HepG2 (cell line): ENCODE measurements around the gene NFKBIL1. TPM values are rescaled to one million over a fixed set of nuclear protein-coding genes. Genes with fewer than 3 reads are reported as not detected.

ENCODE experiments used
- AFF4 ChIP-seq: sonication (generic); formaldehyde crosslinking; IDR thresholded peaks from 2 replicates; pipeline ENCODE4 v1.4.0; 2020; ENCODE audit warnings: missing genetic modification reagents
- ISX ChIP-seq: sonication (generic); formaldehyde crosslinking; conservative IDR thresholded peaks from 2 replicates; pipeline ENCODE4 v1.5.0; 2020; ENCODE audit warnings: missing genetic modification reagents
- ZFX ChIP-seq: sonication (generic); formaldehyde crosslinking; IDR thresholded peaks from 2 replicates; pipeline ENCODE4 v1.4.0; 2020; ENCODE audit warnings: mild to moderate bottlenecking, low read depth, missing genetic modification reagents, moderate library complexity
- ZNF362 ChIP-seq: sonication (generic); formaldehyde crosslinking; IDR thresholded peaks from 2 replicates; pipeline ENCODE4 v1.4.0; 2020; ENCODE audit warnings: missing genetic modification reagents, mild to moderate bottlenecking, borderline replicate concordance
- ZNF562 ChIP-seq: sonication (generic); formaldehyde crosslinking; IDR thresholded peaks from 2 replicates; pipeline ENCODE4 v1.8.0; 2022; ENCODE audit warnings: missing genetic modification reagents, borderline replicate concordance
- ZNF777 ChIP-seq: sonication (generic); formaldehyde crosslinking; IDR thresholded peaks from 2 replicates; pipeline ENCODE4 v1.4.0; 2020; ENCODE audit warnings: missing genetic modification reagents
- polyA plus RNA-seq, 8 experiments: library from polyadenylated mRNA; depleted of rRNA in 3 of 8; stranded (reverse) in 7 of 8; unstranded in 1 of 8; fragments of >200 nt; fragmentation: Illumina TruSeq in 4 of 8; extraction: Trizol in 4 of 8; gene quantifications; 2 replicates each; pipeline versions ENCODE4 v1.2.1 to v1.2.3, GENCODE V29; 2011 to 2016; ENCODE audit warnings: low read depth in 4 of 8, missing spikeins in 1 of 8, mixed read lengths in 1 of 8; ENCODE audit not compliant: insufficient read depth in 1 of 8
- total RNA-seq, 5 experiments: library from RNA; depleted of rRNA; stranded (reverse); fragments of >200 nt; fragmentation: Illumina TruSeq; extraction: Trizol; gene quantifications; 2 replicates each; pipeline ENCODE4 v1.2.3, GENCODE V29; 2016; ENCODE audit warnings: low read depth in 1 of 5
- TF ChIP-seq, protein P1 (sequence below): sonication (generic); formaldehyde crosslinking; IDR thresholded peaks from 2 replicates; pipeline ENCODE4 v1.5.1; 2020; ENCODE audit warnings: mild to moderate bottlenecking, missing genetic modification reagents, borderline replicate concordance
- TF ChIP-seq, protein P2 (sequence below): sonication (generic); formaldehyde crosslinking; IDR thresholded peaks from 2 replicates; pipeline ENCODE4 v1.9.0; 2021; ENCODE audit warnings: missing genetic modification reagents, borderline replicate concordance
- TF ChIP-seq, protein P3 (sequence below): sonication (generic); formaldehyde crosslinking; IDR thresholded peaks from 2 replicates; pipeline ENCODE4 v1.5.0; 2020; ENCODE audit warnings: missing genetic modification reagents
- TF ChIP-seq, protein P4 (sequence below): sonication (generic); formaldehyde crosslinking; IDR thresholded peaks from 2 replicates; pipeline ENCODE4 v1.4.0; 2020; ENCODE audit warnings: low read depth, mild to moderate bottlenecking, missing genetic modification reagents

Gene NFKBIL1
- total and polyA plus RNA-seq, 2 of the 13 experiments (the other 11 are each of a cell fraction or from before 2014, with no cell fraction given): 9.7 to 19.5 TPM

GRCh38 chr6:31580807-31581433 lies 33.5 kb downstream of the NFKBIL1 start (continued):
- TF ChIP-seq, protein P1, sequence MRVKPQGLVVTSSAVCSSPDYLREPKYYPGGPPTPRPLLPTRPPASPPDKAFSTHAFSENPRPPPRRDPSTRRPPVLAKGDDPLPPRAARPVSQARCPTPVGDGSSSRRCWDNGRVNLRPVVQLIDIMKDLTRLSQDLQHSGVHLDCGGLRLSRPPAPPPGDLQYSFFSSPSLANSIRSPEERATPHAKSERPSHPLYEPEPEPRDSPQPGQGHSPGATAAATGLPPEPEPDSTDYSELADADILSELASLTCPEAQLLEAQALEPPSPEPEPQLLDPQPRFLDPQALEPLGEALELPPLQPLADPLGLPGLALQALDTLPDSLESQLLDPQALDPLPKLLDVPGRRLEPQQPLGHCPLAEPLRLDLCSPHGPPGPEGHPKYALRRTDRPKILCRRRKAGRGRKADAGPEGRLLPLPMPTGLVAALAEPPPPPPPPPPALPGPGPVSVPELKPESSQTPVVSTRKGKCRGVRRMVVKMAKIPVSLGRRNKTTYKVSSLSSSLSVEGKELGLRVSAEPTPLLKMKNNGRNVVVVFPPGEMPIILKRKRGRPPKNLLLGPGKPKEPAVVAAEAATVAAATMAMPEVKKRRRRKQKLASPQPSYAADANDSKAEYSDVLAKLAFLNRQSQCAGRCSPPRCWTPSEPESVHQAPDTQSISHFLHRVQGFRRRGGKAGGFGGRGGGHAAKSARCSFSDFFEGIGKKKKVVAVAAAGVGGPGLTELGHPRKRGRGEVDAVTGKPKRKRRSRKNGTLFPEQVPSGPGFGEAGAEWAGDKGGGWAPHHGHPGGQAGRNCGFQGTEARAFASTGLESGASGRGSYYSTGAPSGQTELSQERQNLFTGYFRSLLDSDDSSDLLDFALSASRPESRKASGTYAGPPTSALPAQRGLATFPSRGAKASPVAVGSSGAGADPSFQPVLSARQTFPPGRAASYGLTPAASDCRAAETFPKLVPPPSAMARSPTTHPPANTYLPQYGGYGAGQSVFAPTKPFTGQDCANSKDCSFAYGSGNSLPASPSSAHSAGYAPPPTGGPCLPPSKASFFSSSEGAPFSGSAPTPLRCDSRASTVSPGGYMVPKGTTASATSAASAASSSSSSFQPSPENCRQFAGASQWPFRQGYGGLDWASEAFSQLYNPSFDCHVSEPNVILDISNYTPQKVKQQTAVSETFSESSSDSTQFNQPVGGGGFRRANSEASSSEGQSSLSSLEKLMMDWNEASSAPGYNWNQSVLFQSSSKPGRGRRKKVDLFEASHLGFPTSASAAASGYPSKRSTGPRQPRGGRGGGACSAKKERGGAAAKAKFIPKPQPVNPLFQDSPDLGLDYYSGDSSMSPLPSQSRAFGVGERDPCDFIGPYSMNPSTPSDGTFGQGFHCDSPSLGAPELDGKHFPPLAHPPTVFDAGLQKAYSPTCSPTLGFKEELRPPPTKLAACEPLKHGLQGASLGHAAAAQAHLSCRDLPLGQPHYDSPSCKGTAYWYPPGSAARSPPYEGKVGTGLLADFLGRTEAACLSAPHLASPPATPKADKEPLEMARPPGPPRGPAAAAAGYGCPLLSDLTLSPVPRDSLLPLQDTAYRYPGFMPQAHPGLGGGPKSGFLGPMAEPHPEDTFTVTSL (CRISPR knock-in tag): no peak
- TF ChIP-seq AFF4 (no peak), ZNF562 (CRISPR knock-in tag) (no peak), ZNF777 (CRISPR knock-in tag) (peak; percentile 83), ISX (no peak), ZNF362 (CRISPR knock-in tag) (no peak; the same call in 1 of the 2 replicates), ZFX (CRISPR knock-in tag) (peak; percentile 78)
- TF ChIP-seq, protein P2, sequence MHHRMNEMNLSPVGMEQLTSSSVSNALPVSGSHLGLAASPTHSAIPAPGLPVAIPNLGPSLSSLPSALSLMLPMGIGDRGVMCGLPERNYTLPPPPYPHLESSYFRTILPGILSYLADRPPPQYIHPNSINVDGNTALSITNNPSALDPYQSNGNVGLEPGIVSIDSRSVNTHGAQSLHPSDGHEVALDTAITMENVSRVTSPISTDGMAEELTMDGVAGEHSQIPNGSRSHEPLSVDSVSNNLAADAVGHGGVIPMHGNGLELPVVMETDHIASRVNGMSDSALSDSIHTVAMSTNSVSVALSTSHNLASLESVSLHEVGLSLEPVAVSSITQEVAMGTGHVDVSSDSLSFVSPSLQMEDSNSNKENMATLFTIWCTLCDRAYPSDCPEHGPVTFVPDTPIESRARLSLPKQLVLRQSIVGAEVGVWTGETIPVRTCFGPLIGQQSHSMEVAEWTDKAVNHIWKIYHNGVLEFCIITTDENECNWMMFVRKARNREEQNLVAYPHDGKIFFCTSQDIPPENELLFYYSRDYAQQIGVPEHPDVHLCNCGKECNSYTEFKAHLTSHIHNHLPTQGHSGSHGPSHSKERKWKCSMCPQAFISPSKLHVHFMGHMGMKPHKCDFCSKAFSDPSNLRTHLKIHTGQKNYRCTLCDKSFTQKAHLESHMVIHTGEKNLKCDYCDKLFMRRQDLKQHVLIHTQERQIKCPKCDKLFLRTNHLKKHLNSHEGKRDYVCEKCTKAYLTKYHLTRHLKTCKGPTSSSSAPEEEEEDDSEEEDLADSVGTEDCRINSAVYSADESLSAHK (CRISPR knock-in tag): 0 out of 2 replicates have a peak, but pooled peaks have one; percentile 29
- TF ChIP-seq, protein P3, sequence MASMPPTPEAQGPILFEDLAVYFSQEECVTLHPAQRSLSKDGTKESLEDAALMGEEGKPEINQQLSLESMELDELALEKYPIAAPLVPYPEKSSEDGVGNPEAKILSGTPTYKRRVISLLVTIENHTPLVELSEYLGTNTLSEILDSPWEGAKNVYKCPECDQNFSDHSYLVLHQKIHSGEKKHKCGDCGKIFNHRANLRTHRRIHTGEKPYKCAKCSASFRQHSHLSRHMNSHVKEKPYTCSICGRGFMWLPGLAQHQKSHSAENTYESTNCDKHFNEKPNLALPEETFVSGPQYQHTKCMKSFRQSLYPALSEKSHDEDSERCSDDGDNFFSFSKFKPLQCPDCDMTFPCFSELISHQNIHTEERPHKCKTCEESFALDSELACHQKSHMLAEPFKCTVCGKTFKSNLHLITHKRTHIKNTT: no peak
- TF ChIP-seq, protein P4, sequence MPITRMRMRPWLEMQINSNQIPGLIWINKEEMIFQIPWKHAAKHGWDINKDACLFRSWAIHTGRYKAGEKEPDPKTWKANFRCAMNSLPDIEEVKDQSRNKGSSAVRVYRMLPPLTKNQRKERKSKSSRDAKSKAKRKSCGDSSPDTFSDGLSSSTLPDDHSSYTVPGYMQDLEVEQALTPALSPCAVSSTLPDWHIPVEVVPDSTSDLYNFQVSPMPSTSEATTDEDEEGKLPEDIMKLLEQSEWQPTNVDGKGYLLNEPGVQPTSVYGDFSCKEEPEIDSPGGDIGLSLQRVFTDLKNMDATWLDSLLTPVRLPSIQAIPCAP: no peak
